Colonic mucosa (tissue), 4 donors: ENCODE data around the gene ELOF1. TPM values are rescaled to one million over a fixed set of nuclear protein-coding genes. Genes with fewer than 3 reads are reported as not detected.
A peak's percentile ranks its signal among the peaks of the same experiment; 100 is the strongest.
"Not testable (repeated sequence)": the region's sequence is repeated elsewhere in the genome, so short reads cannot be mapped to it uniquely, and the experiment has no call there.

Experiments
- DNase-seq: peaks from one replicate; pipeline ENCODE4 v3.0.0-alpha.2; 2020
- H3K27ac ChIP-seq: fragments of 200-600 bp; one replicate; pipeline ENCODE4 v1.8.0; 2021
- H3K27me3 ChIP-seq: fragments of 200-600 bp; one replicate; pipeline ENCODE4 v1.8.0; 2021
- H3K36me3 ChIP-seq: fragments of 200-600 bp; one replicate; pipeline ENCODE4 v1.8.0; 2021
- H3K4me1 ChIP-seq: fragments of 200-600 bp; one replicate; pipeline ENCODE4 v1.8.0; 2021; ENCODE audit warnings: mild to moderate bottlenecking
- H3K4me3 ChIP-seq: fragments of 200-600 bp; one replicate; pipeline ENCODE4 v1.8.0; 2021
- H3K9ac ChIP-seq, 2 donors: one replicate each; pipeline ENCODE4 v1.7.0; 2013; ENCODE audit warnings: control low read depth in 2 of 2, low read depth in 2 of 2, low read length in 2 of 2
- H3K9me3 ChIP-seq: fragments of 200-600 bp; one replicate; pipeline ENCODE4 v1.8.0; 2021
- CTCF ChIP-seq: fragments of 200-600 bp; IDR thresholded peaks from one replicate; pipeline ENCODE4 v1.8.0; 2022; ENCODE audit warnings: antibody characterized with exemption, mild to moderate bottlenecking
- intact Hi-C: fragments of 100-400 bp; cut with DNase I; formaldehyde crosslinking; loops from one replicate; pipeline ENCODE4 v1.14.1; 2022
- total RNA-seq, 2 donors: library from RNA; stranded (reverse); fragmentation: NEBNext Ultra II Directional in 1 of 2; extraction: Animal tissue kit (Norgen Biotek cat#: 25700) in 1 of 2; gene quantifications; one replicate each; pipeline ENCODE4 v1.2.1, GENCODE V29; 2021
- donor health status: healthy.
- donor health status: DM: no; HTN: no; CAD: no.
- donor health status: DM: no; HTN: no; CAD: no.

ELOF1 gene
- 10 to 100 TPM; 33.8 to 59.8 TPM for total RNA-seq

- intact Hi-C loops, result no loop called here
- peak; percentile 98 for DNase-seq
- Histone ChIP-seq H3K36me3 (no peaks in the 10 kb centered on the region), H3K4me1 (peaks cover 7% of the 10 kb centered on the region), H3K27ac (peak within 1 kb of the TSS; percentile 82), H3K9me3 (no peaks in the 10 kb centered on the region), H3K9ac (peak within 1 kb of the TSS; percentile 77 to 91), H3K4me3 (peak within 1 kb of the TSS; percentile 86), H3K27me3 (no peaks in the 10 kb centered on the region)
- no peak for TF ChIP-seq CTCF
These were observed at the start of gene ELOF1 for GRCh38 chr19:11558881-11559828. TSS of gene ELOF1 (minus strand) at chr19:11559230. CDS start at chr19:11554347, 4,883 bp downstream.

GRCh38 chr19:11606484-11606883, 47.5 kb upstream of the ELOF1 start:
- H3K4me3 ChIP-seq, result no peak overlapping the region
- no peaks in the 10 kb centered on the region for H3K27me3 ChIP-seq
- intact Hi-C loops, result no loop called here
- no peaks in the 10 kb centered on the region for H3K9me3 ChIP-seq
- H3K27ac ChIP-seq, result no peak overlapping the region
- DNase-seq, result no peak
- TF ChIP-seq CTCF, result no peak
- H3K9ac ChIP-seq, result no peak overlapping the region
- H3K36me3 ChIP-seq, result no peaks in the 10 kb centered on the region
- H3K4me1 ChIP-seq, result no peaks in the 10 kb centered on the region

GRCh38 chr19:11599704-11600103, 40.7 kb upstream of the ELOF1 start:
- H3K27me3 ChIP-seq, H3K27ac ChIP-seq, H3K36me3 ChIP-seq, H3K9ac ChIP-seq, DNase-seq, H3K4me1 ChIP-seq, H3K4me3 ChIP-seq, H3K9me3 ChIP-seq, intact Hi-C loops: not testable (repeated sequence)

GRCh38 chr19:11598746-11599145, 39.7 kb upstream of the ELOF1 start:
- Histone ChIP-seq H3K36me3 (no peaks in the 10 kb centered on the region), H3K4me1 (no peaks in the 10 kb centered on the region), H3K4me3 (no peak overlapping the region), H3K9ac (no peak overlapping the region), H3K27ac (no peak overlapping the region), H3K27me3 (no peaks in the 10 kb centered on the region), H3K9me3 (no peaks in the 10 kb centered on the region)
- TF ChIP-seq CTCF, result no peak
- intact Hi-C loops, result no loop called here
- DNase-seq, result no peak

GRCh38 chr19:11598103-11598483, 39.1 kb upstream of the ELOF1 start:
- Histone ChIP-seq H3K4me1 (no peaks in the 10 kb centered on the region), H3K4me3 (peak overlapping the region; percentile 74), H3K9ac (peak overlapping the region; percentile 84 to 97), H3K9me3 (no peaks in the 10 kb centered on the region), H3K27ac (peak overlapping the region; percentile 88), H3K27me3 (no peaks in the 10 kb centered on the region), H3K36me3 (no peaks in the 10 kb centered on the region)
- no peak for DNase-seq
- intact Hi-C loops, result no loop called here
- TF ChIP-seq CTCF, result no peak
